T-helper 22 cell (primary cell): ENCODE results near the gene RRAGA.
"Not testable (repeated sequence)": the region's sequence is repeated elsewhere in the genome, so short reads cannot be mapped to it uniquely, and the experiment has no call there.

ENCODE experiments used
- DNase-seq: peaks from one replicate; pipeline ENCODE4 v3.0.0-alpha.2; 2020; ENCODE audit warnings: low read depth

RRAGA gene

DNA sequence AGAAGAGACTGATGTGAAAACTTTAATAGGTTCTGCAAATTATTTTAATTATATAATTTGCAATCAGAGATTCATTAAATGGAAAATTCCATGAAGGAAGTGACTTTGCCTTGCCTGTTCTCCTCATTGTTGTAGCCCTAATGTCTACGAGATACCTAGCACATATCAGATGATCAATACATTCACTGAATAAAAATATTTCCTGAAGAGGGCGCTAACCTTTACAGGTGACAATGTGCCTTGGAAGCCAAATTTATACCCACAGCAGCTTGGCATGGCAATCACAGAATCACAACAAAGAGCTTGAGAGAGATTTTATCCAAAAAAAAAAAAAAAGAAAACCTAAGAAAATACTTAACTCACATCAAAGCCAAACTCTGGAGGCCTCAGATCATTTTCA is 36.1 kb downstream of the RRAGA start:
- DNase-seq: no peak

DNA sequence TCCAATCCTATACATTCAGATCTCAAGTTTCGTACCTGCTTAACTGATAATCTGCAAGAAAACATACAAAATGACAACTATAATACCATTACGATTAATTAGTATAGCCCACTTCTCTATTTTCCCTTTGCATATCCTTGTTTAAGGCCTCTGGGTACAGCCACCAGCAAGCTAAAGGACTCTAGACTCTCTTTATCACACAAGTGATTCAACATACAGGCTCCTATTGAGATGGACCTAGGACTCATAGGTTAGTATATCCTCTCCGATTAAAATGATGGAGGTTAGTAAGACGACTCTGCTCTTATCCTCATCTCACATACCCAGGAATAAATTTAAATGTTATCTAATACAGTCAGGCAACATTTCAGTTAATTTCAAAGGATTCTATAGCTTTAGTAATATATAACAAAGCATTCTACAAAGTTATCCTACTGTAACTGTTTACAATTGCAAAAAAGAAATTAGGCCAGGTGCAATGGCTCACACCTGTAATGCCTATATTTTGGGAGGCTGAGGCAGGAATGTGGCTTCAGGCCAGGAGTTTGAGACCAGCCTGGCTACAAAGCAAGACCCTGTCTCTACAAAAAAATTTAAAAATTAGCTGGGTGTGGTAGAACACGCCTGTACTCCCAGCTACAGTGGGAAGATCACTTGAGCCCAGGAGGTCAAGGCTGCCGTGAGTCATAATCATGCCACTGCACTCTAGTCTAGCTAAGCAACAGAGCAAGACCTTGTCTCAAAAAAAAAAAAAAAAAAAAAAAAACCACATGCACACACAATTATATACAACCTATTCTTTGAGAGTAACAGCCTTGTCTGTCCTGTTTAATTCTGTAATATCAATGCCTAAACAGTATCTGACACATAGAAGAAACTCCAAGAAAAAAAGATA is 38.1 kb downstream of the RRAGA start:
- DNase-seq: no peak

DNA sequence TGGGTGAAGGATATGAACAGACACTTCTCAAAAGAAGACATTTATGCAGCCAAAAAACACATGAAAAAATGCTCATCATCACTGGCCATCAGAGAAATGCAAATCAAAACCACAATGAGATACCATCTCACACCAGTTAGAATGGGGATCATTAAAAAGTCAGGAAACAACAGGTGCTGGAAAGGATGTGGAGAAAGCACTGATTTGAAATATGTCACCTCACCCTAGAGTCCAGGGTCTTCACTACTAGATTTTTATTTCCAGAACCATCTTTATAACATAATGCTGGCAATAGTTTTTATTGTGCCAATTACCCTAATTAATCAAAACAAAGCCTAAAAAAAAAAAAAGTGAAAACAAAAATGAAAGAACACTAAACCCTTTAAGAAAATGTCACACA is 48.2 kb downstream of the RRAGA start:
- not testable (repeated sequence) for DNase-seq
